ENCODE results near the gene NEK7. TPM values are rescaled to one million over a fixed set of nuclear protein-coding genes. Genes with fewer than 3 reads are reported as not detected.

The NEK7 gene
- total and polyA plus RNA-seq, 2 of the 4 experiments (the other 2 are of a cell fraction), result 89.0 to 467 TPM

DNA sequence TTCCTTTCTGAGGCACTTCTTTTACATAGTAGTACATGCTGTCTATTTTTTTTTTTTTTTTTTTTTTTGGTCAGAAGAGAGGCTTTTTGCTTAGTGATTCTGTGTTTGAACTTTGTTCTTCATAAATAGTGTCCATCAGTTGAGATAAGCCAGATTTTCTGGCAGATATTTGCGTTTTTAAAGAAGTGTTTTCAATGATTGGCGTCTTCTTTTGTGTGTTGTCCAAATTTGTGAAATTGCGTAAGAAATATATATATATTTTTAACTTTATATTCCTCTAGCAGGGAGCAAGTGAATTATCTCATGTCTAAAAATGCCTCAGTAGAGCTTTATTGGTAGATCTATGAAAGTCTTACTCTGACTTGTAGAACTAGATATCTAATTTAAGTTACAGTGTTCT, 28.3 kb downstream of the NEK7 start:
- in situ Hi-C loops (cut with MboI; ENCODE audit: low sequenced_read_pairs), result no loop called here
- TF ChIP-seq ELK1 (IDR thresholded peaks at IDR 0.05; ENCODE audit: borderline replicate concordance, low read depth, low read length) (no peak), CEBPB (IDR thresholded peaks at IDR 0.05; ENCODE audit: low read depth, low read length) (peak; percentile 37; the same call in 1 of the 2 replicates)
- ChIA-PET POLR2A (ENCODE audit: unreplicated experiment) (no interaction called here), CTCF (interaction anchor here (0.6 kb wide), 1 partner anchor 228 kb away, joined by 4 read pairs; no protein-coding TSS in a partner anchor)
- DNase-seq (no peak), ATAC-seq (ENCODE audit: low read depth) (no peak)
- no peak overlapping the region for H3K9ac ChIP-seq (ENCODE audit: low read depth, low read length)
- no peaks in the 10 kb centered on the region for H3K36me3 ChIP-seq (ENCODE audit: control insufficient read depth, insufficient read depth, low read length)
- no peak overlapping the region for H2BK20ac ChIP-seq (ENCODE audit: low read depth, low read length)
- peaks cover 10% of the 10 kb centered on the region; the same call in 1 of the 2 replicates for H3K4me1 ChIP-seq (ENCODE audit: control insufficient read depth, insufficient read depth, low read length)
- no peak overlapping the region for H2AK5ac ChIP-seq (ENCODE audit: low read depth, low read length)
- no CpG with 5 or more reads among the region's 3 CpGs for WGBS, 2 experiments (ENCODE audit: extremely low coverage in 2 of 2, insufficient read length in 1 of 2)
- no peaks in the 10 kb centered on the region for H3K27me3 ChIP-seq (ENCODE audit: control insufficient read depth, insufficient read depth, low read length)
- H4K20me1 ChIP-seq (ENCODE audit: insufficient read depth, low read length), result peaks cover 44% of the 10 kb centered on the region
- H3K18ac ChIP-seq (ENCODE audit: low read depth, low read length), result no peak overlapping the region
- no peak overlapping the region for H3K4ac ChIP-seq (ENCODE audit: low read depth, low read length)
- H4K8ac ChIP-seq (ENCODE audit: low read depth in 2 of 2, low read length in 2 of 2), result no peak overlapping the region
- no peaks in the 10 kb centered on the region; the same call in 1 of the 2 replicates for H3K9me1 ChIP-seq (ENCODE audit: insufficient read depth, low read length)
- H3K27ac ChIP-seq (ENCODE audit: insufficient read depth, low read length), result no peak overlapping the region
- H3K9me3 ChIP-seq (ENCODE audit: control insufficient read depth, insufficient read depth, low read length), result no peaks in the 10 kb centered on the region
- H4K5ac ChIP-seq (ENCODE audit: low read depth, low read length), result no peak overlapping the region
- H3K56ac ChIP-seq (ENCODE audit: extremely low read depth, insufficient read depth, low read length), result no peak overlapping the region
- H2AK9ac ChIP-seq (replicated peaks; ENCODE audit: low read depth, low read length, poor library complexity), result no peak overlapping the region
- no peak overlapping the region for H3K23ac ChIP-seq (ENCODE audit: low read depth, low read length)
- H2BK5ac ChIP-seq (ENCODE audit: low read depth, low read length, poor library complexity, severe bottlenecking), result no peak overlapping the region
- H3K4me2 ChIP-seq (ENCODE audit: low read depth, low read length), result no peak overlapping the region
- dilution Hi-C loops (cut with HindIII; ENCODE audit: low sequenced_read_pairs, unreplicated experiment), result no loop called here
- no peak overlapping the region for H3K14ac ChIP-seq (replicated peaks; ENCODE audit: low read depth, low read length)
- intact Hi-C loops (cut with micrococcal nuclease), result no loop called here
- H2BK120ac ChIP-seq (ENCODE audit: low read depth, low read length), result no peak overlapping the region
- H2AFZ ChIP-seq (replicated peaks; ENCODE audit: low read length, poor library complexity), result no peak overlapping the region
- H2BK15ac ChIP-seq (ENCODE audit: low read depth, low read length), result no peak overlapping the region
- H4K91ac ChIP-seq (ENCODE audit: insufficient read depth, low read depth, low read length), result no peak overlapping the region
- H3K79me1 ChIP-seq (ENCODE audit: low read depth in 1 of 2, low read length in 2 of 2), result peaks cover 15 to 53% of the 10 kb centered on the region in 2 experiments; a peak in 3 of 4 replicates
- BruUV-seq (replicated peaks), result no TSS peak
- no peak overlapping the region for H3K4me3 ChIP-seq (ENCODE audit: insufficient read depth, low read depth, low read length)
